G401.6 (cell line): ENCODE measurements around the gene ROM1.
"Not testable (repeated sequence)": the region's sequence is repeated elsewhere in the genome, so short reads cannot be mapped to it uniquely, and the experiment has no call there.

ENCODE experiments used
- FAIRE-seq: peaks from 2 replicates; lab custom pipeline; 2012; peaks lifted over from hg19 to GRCh38; lab: Jason Lieb, UNC

ROM1 gene

GRCh38 chr11:62610403-62610802 lies 2.7 kb upstream of the ROM1 start:
- no peak for FAIRE-seq

- FAIRE-seq, result no peak
Observed at GRCh38 chr11:62610814-62611704, 2.0 kb upstream of the ROM1 start.

- FAIRE-seq, result no peak
Observed at GRCh38 chr11:62611705-62612365, 1.2 kb upstream of the ROM1 start.

- FAIRE-seq, result no peak
Observed at GRCh38 chr11:62613291-62613778, 278 bp downstream of the ROM1 start.

GRCh38 chr11:62614275-62614674 lies 1.2 kb downstream of the ROM1 start:
- FAIRE-seq, result no peak

GRCh38 chr11:62615521-62615920 lies 2.5 kb downstream of the ROM1 start:
- FAIRE-seq, result no peak

GRCh38 chr11:62616957-62617356 lies 3.9 kb downstream of the ROM1 start:
- not testable (repeated sequence) for FAIRE-seq

- FAIRE-seq, result no peak
Observed at GRCh38 chr11:62621027-62621566, 8.0 kb downstream of the ROM1 start.

- peak; percentile 95 for FAIRE-seq
Observed at GRCh38 chr11:62621567-62622470, 8.8 kb downstream of the ROM1 start, which contains the start of gene B3GAT3. B3GAT3 (minus strand) TSS chr11:62621986; CDS start chr11:62621947, 39 bp downstream.

GRCh38 chr11:62622476-62623089 lies 9.5 kb downstream of the ROM1 start:
- FAIRE-seq, result no peak

GRCh38 chr11:62627713-62628112 lies 14.7 kb downstream of the ROM1 start:
- peak; percentile 78 for FAIRE-seq

GRCh38 chr11:62632492-62632891 lies 19.4 kb downstream of the ROM1 start:
- FAIRE-seq, result no peak

GRCh38 chr11:62644220-62644619 lies 31.2 kb downstream of the ROM1 start:
- no peak for FAIRE-seq

GRCh38 chr11:62645671-62645945 lies 32.6 kb downstream of the ROM1 start:
- FAIRE-seq, result no peak

GRCh38 chr11:62645946-62646824 lies 33.1 kb downstream of the ROM1 start, which contains the start of gene GANAB:
GANAB (minus strand) TSS chr11:62646613; CDS start chr11:62646599, 14 bp downstream.
- peak; percentile 96 for FAIRE-seq

- FAIRE-seq, result no peak
Observed at GRCh38 chr11:62646825-62647608, 34.0 kb downstream of the ROM1 start.

GRCh38 chr11:62647609-62648005 lies 34.5 kb downstream of the ROM1 start:
- no peak for FAIRE-seq

- FAIRE-seq, result no peak
Observed at GRCh38 chr11:62648185-62648966, 35.3 kb downstream of the ROM1 start.

GRCh38 chr11:62648967-62649364 lies 35.9 kb downstream of the ROM1 start:
- FAIRE-seq, result no peak
